NK-92 treated with Interleukin-12 subunit alpha and Interleukin-12 subunit beta, amount 100 ng/mL, for 24 hours (cell line): Measurements from ENCODE around the gene ELANE.

Experiments
- DNase-seq: peaks from one replicate; lab custom pipeline; 2025; lab: John Stamatoyannopoulos, UW

ELANE gene

DNA sequence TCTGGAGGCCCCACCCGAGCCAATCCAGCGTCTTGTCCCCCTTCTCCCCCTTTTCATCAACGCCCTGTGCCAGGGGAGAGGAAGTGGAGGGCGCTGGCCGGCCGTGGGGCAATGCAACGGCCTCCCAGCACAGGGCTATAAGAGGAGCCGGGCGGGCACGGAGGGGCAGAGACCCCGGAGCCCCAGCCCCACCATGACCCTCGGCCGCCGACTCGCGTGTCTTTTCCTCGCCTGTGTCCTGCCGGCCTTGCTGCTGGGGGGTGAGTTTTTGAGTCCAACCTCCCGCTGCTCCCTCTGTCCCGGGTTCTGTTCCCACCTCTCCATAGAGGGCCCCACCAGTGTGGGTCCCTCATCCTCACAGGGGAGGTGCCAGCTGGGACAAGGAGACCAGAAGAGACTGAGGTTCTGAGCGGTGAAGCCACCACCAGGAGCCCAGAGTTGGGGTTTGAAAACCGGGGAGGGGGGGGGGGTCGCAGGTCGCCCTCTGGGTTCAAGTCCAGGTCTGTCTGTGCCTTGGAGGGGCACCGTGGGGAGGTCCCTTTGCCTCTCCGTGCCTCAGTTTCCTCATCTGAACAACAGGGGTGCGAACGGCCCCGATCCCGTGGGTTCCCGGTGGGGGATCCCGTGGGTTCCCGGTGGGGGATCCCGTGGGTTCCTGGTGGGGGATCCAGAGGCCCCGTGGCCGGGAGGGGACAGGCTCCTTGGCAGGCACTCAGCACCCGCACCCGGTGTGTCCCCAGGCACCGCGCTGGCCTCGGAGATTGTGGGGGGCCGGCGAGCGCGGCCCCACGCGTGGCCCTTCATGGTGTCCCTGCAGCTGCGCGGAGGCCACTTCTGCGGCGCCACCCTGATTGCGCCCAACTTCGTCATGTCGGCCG is at the start of gene ELANE:
ELANE (plus strand) TSS at position 168 of the 878 bp plus-strand sequence; CDS start at position 194, 26 bp downstream.
- no peak for DNase-seq

DNA sequence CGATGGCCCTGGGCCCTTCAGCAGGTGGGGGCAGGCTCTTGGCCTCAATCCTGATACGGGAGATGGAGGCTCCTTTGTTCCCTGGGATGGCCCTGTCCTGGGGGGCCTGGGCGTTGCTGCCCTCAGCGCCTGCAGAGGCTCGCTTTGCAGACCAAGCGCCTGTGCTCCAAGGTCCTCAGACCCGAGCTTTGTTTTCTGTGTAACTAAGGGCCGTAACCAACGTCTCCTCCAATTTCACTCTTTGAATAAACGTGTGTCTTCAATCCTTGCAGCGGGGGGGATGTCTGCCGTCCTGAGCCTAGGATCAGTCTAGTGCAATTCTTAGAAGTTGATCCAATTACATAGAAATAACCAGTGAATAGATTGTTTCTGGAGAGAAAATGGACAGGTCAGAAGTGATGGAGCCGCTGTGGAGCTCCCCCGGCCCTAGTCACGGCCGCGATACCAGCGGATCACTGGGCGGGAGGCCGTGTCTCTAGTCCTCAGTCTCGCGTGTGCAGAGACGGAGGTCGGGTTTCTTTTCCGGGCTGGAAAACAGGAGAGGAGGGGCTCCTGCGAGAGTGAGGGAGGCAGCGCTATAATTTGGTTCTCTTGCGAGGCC is 49.5 kb upstream of the ELANE start:
- DNase-seq = no peak

GRCh38 chr19:803099-803561 is 49.0 kb upstream of the ELANE start:
- DNase-seq = no peak

GRCh38 chr19:803686-804418 is 48.3 kb upstream of the ELANE start:
- DNase-seq = no peak

DNA sequence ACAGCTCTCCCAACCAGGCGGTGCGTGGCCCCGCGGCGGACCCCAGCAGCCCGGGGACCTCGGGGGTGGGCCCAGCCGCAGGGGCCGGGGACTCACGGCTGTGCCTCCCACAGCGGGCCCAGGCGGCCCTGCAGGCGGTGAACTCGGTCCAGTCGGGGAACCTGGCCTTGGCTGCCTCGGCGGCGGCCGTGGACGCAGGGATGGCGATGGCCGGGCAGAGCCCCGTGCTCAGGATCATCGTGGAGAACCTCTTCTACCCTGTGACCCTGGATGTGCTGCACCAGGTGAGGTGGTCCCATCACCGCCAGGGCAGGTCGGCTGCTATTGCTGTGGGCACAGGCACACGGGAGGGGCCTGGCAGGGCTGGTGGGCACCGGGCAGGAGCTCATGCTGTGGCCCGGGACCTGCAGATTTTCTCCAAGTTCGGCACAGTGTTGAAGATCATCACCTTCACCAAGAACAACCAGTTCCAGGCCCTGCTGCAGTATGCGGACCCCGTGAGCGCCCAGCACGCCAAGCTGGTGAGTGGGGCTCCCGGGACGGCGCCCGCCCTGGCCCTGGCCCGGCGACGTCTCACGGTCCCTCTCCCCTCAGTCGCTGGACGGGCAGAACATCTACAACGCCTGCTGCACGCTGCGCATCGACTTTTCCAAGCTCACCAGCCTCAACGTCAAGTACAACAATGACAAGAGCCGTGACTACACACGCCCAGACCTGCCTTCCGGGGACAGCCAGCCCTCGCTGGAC is 47.5 kb upstream of the ELANE start:
- no peak for DNase-seq

- DNase-seq = no peak
Observed at GRCh38 chr19:805166-805551, 46.9 kb upstream of the ELANE start.

- no peak for DNase-seq
Observed at GRCh38 chr19:805600-806550, 46.2 kb upstream of the ELANE start.

GRCh38 chr19:806815-807421 is 45.2 kb upstream of the ELANE start:
- no peak for DNase-seq

GRCh38 chr19:807627-808422 is 44.3 kb upstream of the ELANE start:
- no peak for DNase-seq

GRCh38 chr19:808423-808775 is 43.7 kb upstream of the ELANE start:
- DNase-seq = no peak

DNA sequence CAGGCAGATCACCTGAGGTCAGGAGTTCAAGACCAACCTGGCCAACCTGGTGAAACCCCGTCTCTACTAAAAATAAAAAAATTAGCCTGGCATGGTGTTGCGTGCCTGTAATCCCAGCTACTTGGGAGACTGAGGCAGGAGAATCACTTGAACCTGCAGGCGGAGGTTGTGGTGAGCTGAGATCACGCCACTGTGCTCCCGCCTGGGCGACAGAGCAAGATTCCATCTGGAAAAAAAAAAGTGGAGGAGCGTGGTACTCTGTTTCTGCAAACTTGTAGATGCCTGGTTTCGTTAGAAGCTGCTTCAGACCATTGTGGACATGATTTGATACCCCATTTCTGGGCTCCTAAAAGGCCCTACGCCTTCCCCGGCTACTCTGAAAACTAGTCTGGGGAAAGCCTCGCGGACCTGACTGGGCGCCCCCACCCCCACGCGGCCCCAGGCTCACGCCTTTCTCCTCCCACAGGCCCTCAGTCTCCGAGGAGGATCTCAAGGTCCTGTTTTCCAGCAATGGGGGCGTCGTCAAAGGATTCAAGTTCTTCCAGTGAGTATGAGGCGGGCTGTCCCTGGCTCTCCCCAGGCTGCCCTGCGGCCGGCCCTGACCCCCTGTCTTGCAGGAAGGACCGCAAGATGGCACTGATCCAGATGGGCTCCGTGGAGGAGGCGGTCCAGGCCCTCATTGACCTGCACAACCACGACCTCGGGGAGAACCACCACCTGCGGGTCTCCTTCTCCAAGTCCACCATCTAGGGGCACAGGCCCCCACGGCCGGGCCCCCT is 41.8 kb upstream of the ELANE start:
- DNase-seq = no peak

GRCh38 chr19:810883-811489 is 41.1 kb upstream of the ELANE start:
- DNase-seq = no peak

DNA sequence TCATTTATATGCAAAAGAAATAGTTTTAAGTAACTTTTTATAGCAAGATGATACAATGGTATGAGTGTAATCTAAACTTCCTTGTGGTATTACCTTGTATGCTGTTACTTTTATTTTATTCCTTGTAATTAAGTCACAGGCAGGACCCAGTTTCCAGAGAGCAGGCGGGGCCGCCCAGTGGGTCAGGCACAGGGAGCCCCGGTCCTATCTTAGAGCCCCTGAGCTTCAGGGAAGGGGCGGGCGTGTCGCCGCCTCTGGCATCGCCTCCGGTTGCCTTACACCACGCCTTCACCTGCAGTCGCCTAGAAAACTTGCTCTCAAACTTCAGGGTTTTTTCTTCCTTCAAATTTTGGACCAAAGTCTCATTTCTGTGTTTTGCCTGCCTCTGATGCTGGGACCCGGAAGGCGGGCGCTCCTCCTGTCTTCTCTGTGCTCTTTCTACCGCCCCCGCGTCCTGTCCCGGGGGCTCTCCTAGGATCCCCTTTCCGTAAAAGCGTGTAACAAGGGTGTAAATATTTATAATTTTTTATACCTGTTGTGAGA is 40.5 kb upstream of the ELANE start:
- no peak for DNase-seq

GRCh38 chr19:812049-812746 is 39.9 kb upstream of the ELANE start:
- DNase-seq = no peak

DNA sequence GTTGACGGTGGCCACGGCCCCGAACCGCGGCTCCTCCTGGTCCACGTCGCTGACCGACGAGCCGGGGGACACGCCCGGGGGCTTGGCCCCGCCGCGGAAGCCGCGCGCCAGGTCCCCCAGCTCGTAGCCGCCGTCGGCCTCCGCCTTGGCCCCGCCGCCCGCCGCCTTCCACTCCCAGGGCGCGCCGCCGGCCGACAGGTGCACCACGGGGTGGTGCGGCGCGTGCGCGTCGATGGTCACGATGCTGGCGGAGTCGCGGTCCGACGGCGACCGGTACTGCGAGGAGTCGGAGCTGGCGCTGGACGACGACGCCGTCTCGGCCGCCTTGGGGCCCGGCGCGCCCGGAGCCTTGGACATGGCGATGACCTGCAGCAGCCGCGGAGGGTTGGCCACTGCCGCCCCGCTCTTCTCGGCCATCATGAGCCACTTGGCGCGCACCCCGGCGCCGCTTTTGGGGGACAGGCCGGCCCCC is 39.3 kb upstream of the ELANE start:
- DNase-seq = no peak

DNA sequence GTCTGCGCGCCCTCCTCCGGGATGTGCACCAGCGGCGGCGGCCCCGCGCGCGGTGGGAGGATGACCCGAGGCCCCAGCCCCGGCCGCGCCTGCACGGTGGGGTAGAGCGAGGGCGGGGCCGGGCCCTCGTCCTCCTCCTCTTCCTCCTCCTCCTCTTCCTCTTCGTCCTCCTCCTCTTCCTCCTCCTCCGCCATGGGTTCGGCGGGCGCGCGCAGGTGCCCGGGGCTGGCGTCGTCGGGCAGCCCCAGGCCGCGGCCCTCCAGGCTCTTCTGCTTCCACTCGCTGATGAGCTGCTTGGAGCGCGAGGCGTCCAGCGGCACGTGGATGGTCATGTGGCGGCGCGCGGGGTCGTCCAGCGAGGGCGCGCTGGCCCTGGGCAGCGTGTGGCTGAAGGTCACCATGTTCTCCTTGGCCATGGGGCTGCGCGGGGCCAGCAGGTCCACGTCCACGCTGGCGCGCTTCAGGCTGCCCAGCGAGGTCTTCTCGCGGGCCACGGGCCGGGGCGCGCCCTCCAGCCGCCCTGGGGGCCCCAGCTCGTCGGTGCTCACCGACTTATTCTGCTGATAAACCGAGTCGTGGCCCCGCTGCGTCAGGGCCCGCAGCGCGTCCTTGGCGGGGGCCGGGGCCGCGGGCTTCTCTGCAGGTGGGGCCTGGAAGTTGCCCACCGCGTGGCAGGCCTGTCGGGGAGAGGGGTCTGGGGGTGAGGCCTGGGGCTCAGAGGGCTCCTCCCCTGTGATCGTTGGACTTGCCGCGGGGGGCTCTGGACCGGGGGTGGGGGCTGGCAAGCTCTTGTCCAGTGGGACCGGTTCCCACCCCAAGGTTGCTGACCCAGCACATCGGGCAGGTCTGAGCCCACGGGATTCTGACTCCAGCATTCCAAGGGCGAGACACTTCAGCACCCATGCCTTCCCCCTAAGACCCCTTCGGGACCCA is 38.6 kb upstream of the ELANE start:
- no peak for DNase-seq
